Prostate gland (tissue), 2 donors: ENCODE data around the gene INPP5D. TPM values are rescaled to one million over a fixed set of nuclear protein-coding genes. Genes with fewer than 3 reads are reported as not detected.

ENCODE experiments used
- DNase-seq: peaks from one replicate; pipeline ENCODE4 v3.0.0-alpha.2; 2019; ENCODE audit warnings: low spot score
- H3K27ac ChIP-seq, 2 donors: fragments of 200-600 bp; sonication (generic); 2 replicates each; pipeline ENCODE4 v1.5.1; 2017 to 2019
- H3K27me3 ChIP-seq: fragments of 200-600 bp; sonication (generic); replicated peaks from 2 replicates; pipeline ENCODE4 v1.5.1; 2019; ENCODE audit not compliant: insufficient read depth
- H3K36me3 ChIP-seq, 2 donors: fragments of 200-600 bp; sonication (generic); 1 replicate in 1 of 2; 2 replicates in 1 of 2; pipeline versions ENCODE4 v1.5.1 to v1.8.1; 2017 to 2019
- H3K4me1 ChIP-seq: fragments of 200-600 bp; sonication (generic); replicated peaks from 2 replicates; pipeline ENCODE4 v1.5.1; 2019
- H3K4me3 ChIP-seq, 2 donors: fragments of 200-600 bp; sonication (generic); 2 replicates each; pipeline ENCODE4 v1.5.1; 2017 to 2019
- H3K9me3 ChIP-seq: fragments of 200-600 bp; sonication (generic); 2 replicates; pipeline ENCODE4 v1.5.1; 2017
- CTCF ChIP-seq, 4 experiments: fragments of 200-600 bp in 2 of 4; fragments of 450-650 bp in 2 of 4; sonication (generic) in 2 of 4; IDR thresholded peaks; 1 replicate in 3 of 4; 2 replicates in 1 of 4; pipeline ENCODE4 v1.5.1; 2016 to 2019; ENCODE audit warnings: antibody characterized with exemption in 4 of 4, mild to moderate bottlenecking in 2 of 4, moderate library complexity in 2 of 4
- POLR2A ChIP-seq: fragments of 450-650 bp; IDR thresholded peaks from one replicate; pipeline ENCODE4 v1.6.1; 2016; ENCODE audit warnings: antibody characterized with exemption, mild to moderate bottlenecking
- POLR2AphosphoS5 ChIP-seq: sonication (generic); formaldehyde crosslinking; IDR thresholded peaks from one replicate; pipeline ENCODE4 v1.6.1; 2017; ENCODE audit warnings: antibody characterized with exemption
- WGBS: methylation state at CpG from one replicate; pipeline ENCODE4 v1.1.5; 2018; 5-methylcytosine and 5-hydroxymethylcytosine counted together
- intact Hi-C: fragments of 100-400 bp; cut with DNase I; formaldehyde crosslinking; loops from one replicate; pipeline ENCODE4 v1.14.2; 2022
- small RNA-seq, 2 donors: library from RNA; depleted of rRNA; stranded (forward); fragments of <200 nt; gene quantifications; one replicate each; pipeline ENCODE3, GENCODE V24; 2016
- total RNA-seq, 2 donors: library from RNA; depleted of rRNA; stranded (reverse); fragments of >200 nt; gene quantifications; one replicate each; pipeline ENCODE4 v1.1.0, GENCODE V29; 2016

Gene INPP5D
- total RNA-seq, 2 donors from 2014 or later = 11.4 to 18.8 TPM

DNA sequence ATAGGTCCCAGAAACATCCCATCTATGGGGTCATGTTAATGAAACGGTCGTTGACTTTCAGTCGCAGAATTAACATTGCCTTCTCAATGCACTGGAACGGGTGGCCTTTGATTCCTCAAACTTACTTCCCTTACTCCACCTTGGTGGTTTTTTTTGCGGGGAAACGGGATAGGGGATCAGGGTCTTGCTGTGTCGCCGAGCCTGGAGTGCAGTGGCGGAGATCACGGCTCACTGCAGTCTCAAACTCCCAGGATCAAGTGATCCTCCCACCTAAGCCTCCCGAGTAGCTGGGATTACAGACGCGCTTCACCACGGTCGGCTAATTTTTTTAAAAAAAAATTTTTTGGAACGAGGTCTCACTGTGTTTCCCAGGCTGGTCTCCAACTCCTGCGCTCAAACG, 192.1 kb downstream of the INPP5D start:
- Histone ChIP-seq H3K27ac (peak overlapping the region; percentile 88 to 90), H3K27me3 (no peaks in the 10 kb centered on the region), H3K4me1 (peaks cover 8% of the 10 kb centered on the region), H3K4me3 (peak overlapping the region; percentile 96 to 97), H3K36me3 (peaks cover 0 to 6% of the 10 kb centered on the region in 2 donors), H3K9me3 (no peaks in the 10 kb centered on the region)
- no peak for TF ChIP-seq POLR2A
- no peak for TF ChIP-seq CTCF (IDR thresholded peaks at IDR 0.05)
- TF ChIP-seq POLR2AphosphoS5 = no peak
- 2% methylated on average over 18 of the region's 18 CpGs for WGBS
- intact Hi-C loops = loop anchor here (5.0 kb wide), 2 partner anchors 190 to 645 kb away; no protein-coding TSS in a partner anchor
- no peak for DNase-seq

- Histone ChIP-seq H3K27me3 (no peaks in the 10 kb centered on the region), H3K4me1 (peaks cover 8% of the 10 kb centered on the region), H3K27ac (peak overlapping the region; percentile 39 to 90), H3K36me3 (peaks cover 0 to 7% of the 10 kb centered on the region in 2 donors), H3K9me3 (no peaks in the 10 kb centered on the region), H3K4me3 (no peak overlapping the region)
- TF ChIP-seq POLR2A = no peak
- TF ChIP-seq POLR2AphosphoS5 = no peak
- TF ChIP-seq CTCF (IDR thresholded peaks at IDR 0.05) = no peak
- intact Hi-C loops = no loop called here
- DNase-seq = no peak
- WGBS = 65% methylated on average over 11 of the region's 11 CpGs
Measured at GRCh38 chr2:233255151-233255550, 195.0 kb downstream of the INPP5D start.

DNA sequence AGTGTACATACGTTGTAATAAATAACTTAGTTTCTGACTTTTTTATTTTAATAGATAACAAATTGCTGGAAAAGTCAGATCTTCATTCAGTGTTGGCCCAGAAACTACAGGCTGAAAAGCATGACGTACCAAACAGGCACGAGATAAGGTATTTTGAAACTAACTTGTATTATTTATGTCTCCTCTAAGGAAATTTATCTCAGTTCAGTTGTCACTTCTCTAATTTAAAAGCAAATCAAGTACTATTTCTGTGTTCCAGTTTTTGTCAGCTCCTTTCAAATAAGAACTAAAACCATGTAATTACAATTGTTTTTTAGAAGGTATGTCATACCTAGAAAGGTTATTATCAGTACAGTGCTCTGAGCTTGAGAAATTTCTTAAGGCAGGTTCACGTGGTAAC, 195.9 kb downstream of the INPP5D start:
- Histone ChIP-seq H3K9me3 (no peaks in the 10 kb centered on the region), H3K27ac (no peak overlapping the region), H3K4me1 (peaks cover 8% of the 10 kb centered on the region), H3K4me3 (no peak overlapping the region), H3K27me3 (no peaks in the 10 kb centered on the region), H3K36me3 (peaks cover 0 to 7% of the 10 kb centered on the region in 2 donors)
- WGBS = 77% methylated on average over 4 of the region's 4 CpGs
- DNase-seq = no peak
- intact Hi-C loops = no loop called here
- no peak for TF ChIP-seq POLR2A
- TF ChIP-seq CTCF (IDR thresholded peaks at IDR 0.05) = no peak
- no peak for TF ChIP-seq POLR2AphosphoS5

Small RNA genes within 50 kb of the gene (small RNA-seq; reads per million reads assigned to genes)
- gene RN7SL32P = 0 reads per million in 2 donors

Other genes with a start within 250 kb of the INPP5D start
- gene SNORC, start 190.1 kb upstream of the INPP5D start, total RNA-seq = 1 to 10 TPM; 1.7 to 8.0 TPM
- 10 to 100 TPM in 1 of 2 donors, 1 to 10 TPM in 1; 2.0 to 19.0 TPM for gene NGEF, start 47.1 kb upstream of the INPP5D start, total RNA-seq
- gene NEU2, start 27.7 kb upstream of the INPP5D start, total RNA-seq = not detected
- gene ATG16L1, start 191.3 kb downstream of the INPP5D start, total RNA-seq = 10 to 100 TPM; 58.3 to 67.7 TPM
- under 1 TPM in 1 of 2 donors, not detected in 1; 0.45 TPM for gene SAG, start 247.5 kb downstream of the INPP5D start, total RNA-seq